Endothelial cell of umbilical vein (primary cell): Measurements from ENCODE around the gene HINT2. TPM values are rescaled to one million over a fixed set of nuclear protein-coding genes. Genes with fewer than 3 reads are reported as not detected.

Experiments used
- BruUV-seq: library from RNA; stranded (reverse); fragments of 400-500 nt; replicated peaks from 2 replicates; lab custom pipeline; 2021; lab: Mats Ljungman, UMichigan
- CTCF ChIA-PET: fragments of 300-600, 350-600 bp; sonication (Branson Sonifier 250); formaldehyde crosslinking; loops from one replicate; lab custom pipeline; 2021; ENCODE audit warnings: antibody characterized with exemption, inconsistent platforms; lab: Charles Lee
- POLR2A ChIA-PET: fragments of 300-600, 350-600 bp; sonication (Branson Sonifier 250); formaldehyde crosslinking; loops from one replicate; lab custom pipeline; 2021; ENCODE audit warnings: antibody characterized with exemption, inconsistent platforms; lab: Charles Lee
- DNase-seq: peaks from one replicate; pipeline ENCODE4 v3.0.0-alpha.2; 2011; ENCODE audit warnings: low read depth, low spot score
- FAIRE-seq: peaks from 2 replicates; lab custom pipeline; 2011; peaks lifted over from hg19 to GRCh38; lab: Jason Lieb, UNC
- H2AFZ ChIP-seq: 2 replicates; pipeline ENCODE4 v1.6.0; 2012; ENCODE audit warnings: low read depth, low read length, control low read depth, inconsistent platforms
- H3K27ac ChIP-seq: 2 replicates; pipeline ENCODE4 v1.5.1; 2011; ENCODE audit warnings: low read depth, mild to moderate bottlenecking, control low read depth, low read length, moderate library complexity; ENCODE audit not compliant: insufficient read depth
- H3K27me3 ChIP-seq, 2 experiments: 2 replicates each; pipeline versions ENCODE4 v1.6.0 to v1.6.1; 2011; ENCODE audit warnings: low read length in 2 of 2, mixed read lengths in 1 of 2; ENCODE audit not compliant: control insufficient read depth in 2 of 2, insufficient read depth in 2 of 2
- H3K36me3 ChIP-seq, 2 experiments: 2 replicates in 1 of 2; 3 replicates in 1 of 2; pipeline ENCODE4 v1.5.1; 2011; ENCODE audit warnings: low read length in 2 of 2, mild to moderate bottlenecking in 1 of 2, moderate library complexity in 1 of 2; ENCODE audit not compliant: control insufficient read depth in 2 of 2, insufficient read depth in 2 of 2; ENCODE audit errors: extremely low read depth in 1 of 2
- H3K4me1 ChIP-seq: 3 replicates; pipeline ENCODE4 v1.5.1; 2011; ENCODE audit warnings: mild to moderate bottlenecking, low read length; ENCODE audit not compliant: control insufficient read depth, insufficient read depth; ENCODE audit errors: extremely low read depth
- H3K4me2 ChIP-seq: 2 replicates; pipeline ENCODE4 v1.6.1; 2011; ENCODE audit warnings: low read length, control low read depth, mixed read lengths; ENCODE audit not compliant: insufficient read depth
- H3K4me3 ChIP-seq, 3 experiments: fragments of 200-600 bp in 1 of 3; sonication (generic), shearing (Covaris generic) in 1 of 3; replicated peaks in 1 of 3; 2 replicates each; pipeline ENCODE4 v1.5.1; 2011 to 2016; ENCODE audit warnings: control low read depth in 3 of 3, low read length in 3 of 3, mild to moderate bottlenecking in 2 of 3, inconsistent platforms in 1 of 3, low read depth in 1 of 3, moderate library complexity in 1 of 3; ENCODE audit not compliant: insufficient read depth in 1 of 3
- H3K79me2 ChIP-seq: 2 replicates; pipeline ENCODE4 v1.6.0; 2012; ENCODE audit warnings: low read length, inconsistent platforms; ENCODE audit not compliant: control insufficient read depth, insufficient read depth
- H3K9ac ChIP-seq: replicated peaks from 2 replicates; pipeline ENCODE3; 2011; ENCODE audit warnings: low read length, control low read depth; ENCODE audit not compliant: insufficient read depth; ENCODE audit errors: extremely low read depth
- H3K9me1 ChIP-seq: replicated peaks from 3 replicates; pipeline ENCODE4 v1.6.0; 2011; ENCODE audit warnings: mild to moderate bottlenecking, low read length; ENCODE audit not compliant: control insufficient read depth, insufficient read depth; ENCODE audit errors: extremely low read depth
- H3K9me3 ChIP-seq: replicated peaks from 2 replicates; pipeline ENCODE4 v1.5.1; 2012; ENCODE audit warnings: low read length, inconsistent platforms; ENCODE audit not compliant: control insufficient read depth, insufficient read depth
- H4K20me1 ChIP-seq: replicated peaks from 2 replicates; pipeline ENCODE3; 2011; ENCODE audit warnings: mild to moderate bottlenecking, low read length; ENCODE audit not compliant: control insufficient read depth, insufficient read depth; ENCODE audit errors: extremely low read depth
- CTCF ChIP-seq, 2 donors: IDR thresholded peaks; 1 replicate in 1 of 2; 2 replicates in 1 of 2; pipeline ENCODE4 v1.5.1; 2011; ENCODE audit warnings: low read length in 2 of 2, mild to moderate bottlenecking in 2 of 2, moderate library complexity in 2 of 2, control low read depth in 1 of 2, inconsistent platforms in 1 of 2, low read depth in 1 of 2; ENCODE audit not compliant: insufficient read depth in 1 of 2; ENCODE audit errors: extremely low read depth in 1 of 2
- JUN ChIP-seq: IDR thresholded peaks from 2 replicates; pipeline ENCODE4 v1.6.1; 2011; ENCODE audit warnings: borderline replicate concordance, low read depth; ENCODE audit not compliant: insufficient read length, insufficient read depth
- MAX ChIP-seq: IDR thresholded peaks from 2 replicates; pipeline ENCODE4 v1.6.1; 2011; ENCODE audit not compliant: insufficient read depth, insufficient read length
- MYC ChIP-seq: IDR thresholded peaks from one replicate; pipeline ENCODE4 v1.6.1; 2011; ENCODE audit warnings: mild to moderate bottlenecking, low read depth, low read length
- POLR2A ChIP-seq: IDR thresholded peaks from 2 replicates; pipeline ENCODE4 v1.6.1; 2012; ENCODE audit warnings: low read depth, mild to moderate bottlenecking, control low read depth, low read length
- POLR2AphosphoS5 ChIP-seq: IDR thresholded peaks from 2 replicates; pipeline ENCODE4 v1.6.1; 2012; ENCODE audit warnings: low read depth, mild to moderate bottlenecking, control low read depth, low read length, moderate library complexity; ENCODE audit not compliant: insufficient read depth
- dilution Hi-C: fragments of 300-500 bp; cut with MboI; formaldehyde crosslinking; loops from one replicate; pipeline ENCODE4 v1.15.0; 2019; ENCODE audit warnings: low sequenced_read_pairs; ENCODE audit not compliant: extremely low pct_ligation_motif_present
- intact Hi-C: fragments of 100-400 bp; cut with micrococcal nuclease; formaldehyde crosslinking; loops from one replicate; pipeline ENCODE4 v1.10.0; 2022
- polyA plus RNA-seq, 4 experiments: library from polyadenylated mRNA; depleted of rRNA in 3 of 4; stranded (reverse) in 3 of 4; unstranded in 1 of 4; fragments of >200 nt; gene quantifications; 2 replicates each; pipeline versions ENCODE4 v1.2.1 to v1.2.3, GENCODE V29; 2011 to 2012; ENCODE audit warnings: missing spikeins in 1 of 4
- total RNA-seq: library from RNA; stranded (reverse); gene quantifications from 2 replicates; pipeline ENCODE4 v1.2.3, GENCODE V29; 2021

The HINT2 gene
- total and polyA plus RNA-seq, 2 donors (not counting 3 experiments of a cell fraction or from before 2014, with no cell fraction given): 27.2 to 42.1 TPM

- Histone ChIP-seq H3K27ac (no peak overlapping the region), H3K4me2 (no peak overlapping the region), H3K79me2 (no peaks in the 10 kb centered on the region), H3K9ac (no peak overlapping the region), H3K9me1 (no peaks in the 10 kb centered on the region), H3K36me3 (no peaks in the 10 kb centered on the region), H3K4me3 (no peak overlapping the region), H2AFZ (no peak overlapping the region), H3K4me1 (peaks cover 8% of the 10 kb centered on the region), H4K20me1 (no peaks in the 10 kb centered on the region), H3K27me3 (peaks cover 0 to 2% of the 10 kb centered on the region in 2 experiments), H3K9me3 (no peaks in the 10 kb centered on the region)
- DNase-seq (no peak), FAIRE-seq (no peak)
- POLR2A ChIA-PET: no interaction called here
- dilution Hi-C loops: no loop called here
- BruUV-seq: no TSS peak
- no peak for TF ChIP-seq JUN
- no peak for TF ChIP-seq POLR2A
- TF ChIP-seq POLR2AphosphoS5: no peak
- TF ChIP-seq MAX: no peak
- TF ChIP-seq CTCF (IDR thresholded peaks at IDR 0.05; ENCODE audit: extremely low read depth in 1 of 2, insufficient read depth in 1 of 2, low read depth in 1 of 2, low read length in 2 of 2): no peak
- no peak for TF ChIP-seq MYC
- intact Hi-C loops: no loop called here
- CTCF ChIA-PET: interaction anchor here (0.8 kb wide), 1 partner anchor 28 kb away, joined by 3 read pairs; no protein-coding TSS in a partner anchor
Measured at GRCh38 chr9:35818341-35818740, 3.5 kb upstream of the HINT2 start.
